Keratinocyte (primary cell): Measurements from ENCODE around the gene PRAC1. TPM values are rescaled to one million over a fixed set of nuclear protein-coding genes. Genes with fewer than 3 reads are reported as not detected.

ENCODE experiments used
- DNase-seq: peaks from one replicate; pipeline ENCODE4 v3.0.0-alpha.2; 2011; ENCODE audit warnings: low read depth, missing footprints, low spot score
- FAIRE-seq: peaks from 2 replicates; lab custom pipeline; 2011; peaks lifted over from hg19 to GRCh38; lab: Jason Lieb, UNC
- H2AFZ ChIP-seq: 2 replicates; pipeline ENCODE4 v1.6.0; 2012; ENCODE audit warnings: low read length, control low read depth, inconsistent platforms; ENCODE audit not compliant: control insufficient read depth
- H3K27ac ChIP-seq: 2 replicates; pipeline ENCODE4 v1.5.1; 2011; ENCODE audit warnings: low read length; ENCODE audit not compliant: control insufficient read depth, insufficient read depth
- H3K27me3 ChIP-seq: 3 replicates; pipeline ENCODE4 v1.6.0; 2011; ENCODE audit warnings: low read length; ENCODE audit not compliant: control insufficient read depth, insufficient read depth; ENCODE audit errors: extremely low read depth
- H3K36me3 ChIP-seq, 2 experiments: 2 replicates in 1 of 2; 3 replicates in 1 of 2; pipeline ENCODE4 v1.5.1; 2011; ENCODE audit warnings: low read length in 2 of 2, mild to moderate bottlenecking in 1 of 2; ENCODE audit not compliant: control insufficient read depth in 2 of 2, insufficient read depth in 2 of 2; ENCODE audit errors: extremely low read depth in 1 of 2
- H3K4me1 ChIP-seq: 3 replicates; pipeline ENCODE4 v1.5.1; 2011; ENCODE audit warnings: low read length; ENCODE audit not compliant: control insufficient read depth, insufficient read depth; ENCODE audit errors: extremely low read depth
- H3K4me2 ChIP-seq: 3 replicates; pipeline ENCODE4 v1.6.0; 2011; ENCODE audit warnings: low read depth, low read length; ENCODE audit not compliant: control insufficient read depth, insufficient read depth; ENCODE audit errors: extremely low read depth
- H3K4me3 ChIP-seq, 3 experiments: fragments of 200-600 bp in 1 of 3; sonication (generic) in 1 of 3; 2 replicates in 2 of 3; 3 replicates in 1 of 3; pipeline ENCODE4 v1.5.1; 2011 to 2016; ENCODE audit warnings: low read length in 3 of 3, mild to moderate bottlenecking in 3 of 3, control low read depth in 2 of 3, inconsistent platforms in 1 of 3, low read depth in 1 of 3, mixed read lengths in 1 of 3, mixed run types in 1 of 3, moderate library complexity in 1 of 3; ENCODE audit not compliant: control insufficient read depth in 2 of 3, insufficient read depth in 2 of 3; ENCODE audit errors: extremely low read depth in 1 of 3
- H3K79me2 ChIP-seq: 2 replicates; pipeline ENCODE4 v1.6.0; 2012; ENCODE audit warnings: low read length; ENCODE audit not compliant: control insufficient read depth, insufficient read depth
- H3K9ac ChIP-seq: 3 replicates; pipeline ENCODE4 v1.6.0; 2011; ENCODE audit warnings: low read length; ENCODE audit not compliant: control insufficient read depth, insufficient read depth; ENCODE audit errors: extremely low read depth
- H3K9me1 ChIP-seq: 3 replicates; pipeline ENCODE4 v1.6.0; 2011; ENCODE audit warnings: low read length; ENCODE audit not compliant: control insufficient read depth, insufficient read depth; ENCODE audit errors: extremely low read depth
- H3K9me3 ChIP-seq: 2 replicates; pipeline ENCODE4 v1.5.1; 2012; ENCODE audit warnings: low read depth, low read length; ENCODE audit not compliant: control insufficient read depth
- H4K20me1 ChIP-seq: 3 replicates; pipeline ENCODE4 v1.6.0; 2011; ENCODE audit warnings: low read length; ENCODE audit not compliant: control insufficient read depth, insufficient read depth; ENCODE audit errors: extremely low read depth
- EZH2 ChIP-seq: IDR thresholded peaks from one replicate; pipeline ENCODE4 v1.6.1; 2012; ENCODE audit warnings: inconsistent platforms, mild to moderate bottlenecking, low read length, moderate library complexity
- dilution Hi-C: fragments of 300-500 bp; cut with MboI; formaldehyde crosslinking; loops from one replicate; pipeline ENCODE4 v1.7.0; 2020; ENCODE audit warnings: low sequenced_read_pairs; ENCODE audit not compliant: extremely low pct_ligation_motif_present
- polyA plus RNA-seq, 5 experiments: library from polyadenylated mRNA; depleted of rRNA in 3 of 5; stranded (reverse) in 3 of 5; stranded (forward) in 1 of 5; unstranded in 1 of 5; fragments of >200 nt; gene quantifications; 1 replicate in 1 of 5; 2 replicates in 3 of 5; 3 replicates in 1 of 5; pipeline versions ENCODE4 v1.2.1 to v1.2.3, GENCODE V29; 2011 to 2012; ENCODE audit warnings: missing spikeins in 2 of 5, low read depth in 1 of 5, low replicate concordance in 1 of 5
- small RNA-seq, 3 experiments: library from RNA; depleted of rRNA; stranded (forward); fragments of <200 nt; gene quantifications; one replicate each; pipeline ENCODE3, GENCODE V24; 2012; ENCODE audit warnings: low read depth in 3 of 3, low replicate concordance in 1 of 3; ENCODE audit not compliant: insufficient read length in 3 of 3
- TF ChIP-seq, protein P1 (sequence below), 3 experiments: IDR thresholded peaks in 1 of 3; conservative IDR thresholded peaks in 1 of 3; optimal IDR thresholded peaks in 1 of 3; 2 replicates in 2 of 3; 3 replicates in 1 of 3; pipeline versions ENCODE3 to v1.5.1; 2011; ENCODE audit warnings: low read length in 3 of 3, mild to moderate bottlenecking in 3 of 3, moderate library complexity in 2 of 3, control low read depth in 1 of 3, inconsistent platforms in 1 of 3; ENCODE audit not compliant: insufficient read depth in 2 of 3; ENCODE audit errors: extremely low read depth in 1 of 3

The PRAC1 gene
- polyA plus RNA-seq, 1 donor (not counting 4 experiments of a cell fraction or from before 2014, with no cell fraction given): not detected

DNA sequence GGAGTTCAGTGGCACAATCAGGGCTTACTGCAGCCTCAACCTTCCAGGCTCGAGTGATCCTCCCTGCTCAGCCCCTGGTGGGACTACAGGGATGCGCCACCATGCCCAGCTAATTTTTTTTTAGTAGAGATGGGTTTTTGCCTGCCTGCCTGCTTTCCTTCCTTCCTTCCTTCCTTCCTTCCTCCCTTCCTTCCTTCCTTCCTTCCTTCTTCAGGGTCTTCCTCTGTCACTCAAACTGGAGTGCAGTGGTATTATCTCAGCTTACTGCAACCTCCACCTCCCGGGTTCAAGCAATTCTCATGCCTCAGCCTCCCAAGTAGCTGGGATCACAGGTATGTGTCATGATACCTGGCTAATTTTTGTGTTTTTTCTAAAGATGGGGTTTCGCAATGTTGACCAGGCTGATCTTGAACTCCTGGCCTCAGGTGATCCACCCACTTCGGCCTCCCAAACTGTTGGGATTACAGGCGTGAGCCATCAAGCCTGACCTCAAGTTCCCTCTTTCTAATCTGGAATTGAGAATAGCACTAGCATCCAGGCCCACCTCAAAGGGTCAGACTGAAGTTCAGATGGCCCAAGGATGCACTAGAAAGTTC is 45.3 kb downstream of the PRAC1 start:
- no peaks in the 10 kb centered on the region for H3K9me1 ChIP-seq
- no peaks in the 10 kb centered on the region for H3K9me3 ChIP-seq
- no peak overlapping the region for H3K9ac ChIP-seq
- TF ChIP-seq EZH2: no peak
- TF ChIP-seq, protein P1, sequence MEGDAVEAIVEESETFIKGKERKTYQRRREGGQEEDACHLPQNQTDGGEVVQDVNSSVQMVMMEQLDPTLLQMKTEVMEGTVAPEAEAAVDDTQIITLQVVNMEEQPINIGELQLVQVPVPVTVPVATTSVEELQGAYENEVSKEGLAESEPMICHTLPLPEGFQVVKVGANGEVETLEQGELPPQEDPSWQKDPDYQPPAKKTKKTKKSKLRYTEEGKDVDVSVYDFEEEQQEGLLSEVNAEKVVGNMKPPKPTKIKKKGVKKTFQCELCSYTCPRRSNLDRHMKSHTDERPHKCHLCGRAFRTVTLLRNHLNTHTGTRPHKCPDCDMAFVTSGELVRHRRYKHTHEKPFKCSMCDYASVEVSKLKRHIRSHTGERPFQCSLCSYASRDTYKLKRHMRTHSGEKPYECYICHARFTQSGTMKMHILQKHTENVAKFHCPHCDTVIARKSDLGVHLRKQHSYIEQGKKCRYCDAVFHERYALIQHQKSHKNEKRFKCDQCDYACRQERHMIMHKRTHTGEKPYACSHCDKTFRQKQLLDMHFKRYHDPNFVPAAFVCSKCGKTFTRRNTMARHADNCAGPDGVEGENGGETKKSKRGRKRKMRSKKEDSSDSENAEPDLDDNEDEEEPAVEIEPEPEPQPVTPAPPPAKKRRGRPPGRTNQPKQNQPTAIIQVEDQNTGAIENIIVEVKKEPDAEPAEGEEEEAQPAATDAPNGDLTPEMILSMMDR (optimal IDR thresholded peaks at IDR 0.05 in 1 of 3, IDR thresholded peaks at IDR 0.05 in 1 of 3, conservative IDR thresholded peaks at IDR 0.05 in 1 of 3; ENCODE audit: extremely low read depth in 1 of 3, insufficient read depth in 2 of 3, low read length in 3 of 3): no peak
- H2AFZ ChIP-seq: no peak overlapping the region
- no peak overlapping the region for H3K4me3 ChIP-seq
- peaks cover 16% of the 10 kb centered on the region for H3K27me3 ChIP-seq
- H3K79me2 ChIP-seq: no peaks in the 10 kb centered on the region
- H3K4me2 ChIP-seq: no peak overlapping the region
- peaks cover 8% of the 10 kb centered on the region for H3K4me1 ChIP-seq
- no peaks in the 10 kb centered on the region for H4K20me1 ChIP-seq
- dilution Hi-C loops: no loop called here
- no peak for FAIRE-seq
- H3K27ac ChIP-seq: no peak overlapping the region
- DNase-seq: no peak
- no peaks in the 10 kb centered on the region for H3K36me3 ChIP-seq

DNA sequence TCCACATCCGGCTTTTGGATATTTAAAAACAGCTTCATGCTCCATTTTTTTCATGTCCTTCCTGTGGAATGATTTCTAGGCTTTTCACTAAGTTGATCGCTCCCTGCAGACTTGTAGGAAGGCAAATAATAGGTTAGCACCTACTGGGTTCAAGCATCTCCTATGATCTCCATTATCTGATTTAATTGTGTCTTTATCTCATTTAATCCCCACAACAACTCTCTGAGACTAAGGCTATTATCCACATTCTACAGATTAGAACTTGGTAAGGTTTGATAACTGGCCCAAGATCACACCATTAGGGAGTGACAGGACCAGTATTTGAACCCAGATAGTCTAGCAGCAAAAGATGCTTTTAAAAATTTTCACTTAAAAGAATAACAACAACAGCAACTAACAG is 50.0 kb downstream of the PRAC1 start:
- no peaks in the 10 kb centered on the region for H3K9me1 ChIP-seq
- no peaks in the 10 kb centered on the region for H3K79me2 ChIP-seq
- H4K20me1 ChIP-seq: no peaks in the 10 kb centered on the region
- H3K27me3 ChIP-seq: peaks cover 7% of the 10 kb centered on the region
- dilution Hi-C loops: loop anchor here (25.0 kb wide), 1 partner anchor 90 kb away; no protein-coding TSS in a partner anchor
- no peak for DNase-seq
- peaks cover 7% of the 10 kb centered on the region for H3K4me1 ChIP-seq
- FAIRE-seq: no peak
- H3K9me3 ChIP-seq: no peaks in the 10 kb centered on the region
- H3K4me3 ChIP-seq: no peak overlapping the region
- peak overlapping the region; percentile 89 for H3K4me2 ChIP-seq
- no peaks in the 10 kb centered on the region for H3K36me3 ChIP-seq
- no peak overlapping the region for H3K9ac ChIP-seq
- TF ChIP-seq, protein P1 (optimal IDR thresholded peaks at IDR 0.05 in 1 of 3, IDR thresholded peaks at IDR 0.05 in 1 of 3, conservative IDR thresholded peaks at IDR 0.05 in 1 of 3; ENCODE audit: extremely low read depth in 1 of 3, insufficient read depth in 2 of 3, low read length in 3 of 3): no peak
- TF ChIP-seq EZH2: no peak
- H2AFZ ChIP-seq: no peak overlapping the region
- H3K27ac ChIP-seq: no peak overlapping the region

Small RNAs within 50 kb of the gene (small RNA-seq; reads per million reads assigned to genes)
- 0 reads per million in 3 experiments for gene AC091179.2
- 0 reads per million in 3 experiments for gene COX6B1P2
- 0 reads per million in 3 experiments for gene MIR3185
- gene RF02132: 0 reads per million in 3 experiments
- gene RF02133: 0 reads per million in 3 experiments
- gene RN7SL125P: 0 to 0.33 (median 0) reads per million in 3 experiments

Other genes starting within 250 kb of the PRAC1 start
- gene HOXB1, start 191.5 kb downstream of the PRAC1 start, polyA plus RNA-seq: not detected in 3 replicates
- 3.0 to 5.7 TPM (median 3.8 TPM) in 3 replicates for gene HOXB2, start 177.4 kb downstream of the PRAC1 start, polyA plus RNA-seq
- 0.46 to 0.89 TPM (median 0.59 TPM) in 3 replicates for gene HOXB4, start 144.2 kb downstream of the PRAC1 start, polyA plus RNA-seq
- 0.63 to 1.2 TPM (median 1.1 TPM) in 3 replicates for gene HOXB3, start 132.3 kb downstream of the PRAC1 start, polyA plus RNA-seq
- gene HOXB5, start 128.7 kb downstream of the PRAC1 start, polyA plus RNA-seq: 0.04 to 0.19 TPM in 2 of 3 replicates, not detected in the other
- gene HOXB6, start 117.5 kb downstream of the PRAC1 start, polyA plus RNA-seq: 0.62 to 0.77 TPM (median 0.68 TPM) in 3 replicates
- 0.68 to 1.2 TPM (median 1.0 TPM) in 3 replicates for gene HOXB7, start 111.5 kb downstream of the PRAC1 start, polyA plus RNA-seq
- gene HOXB8, start 107.2 kb downstream of the PRAC1 start, polyA plus RNA-seq: not detected in 3 replicates
- gene HOXB9, start 96.2 kb downstream of the PRAC1 start, polyA plus RNA-seq: 0.03 TPM in 1 of 3 replicates, not detected in the others
- gene PRAC2, start 667 bp upstream of the PRAC1 start, polyA plus RNA-seq: not detected in 3 replicates
- gene HOXB13, start 6.2 kb upstream of the PRAC1 start, polyA plus RNA-seq: not detected in 3 replicates
- not detected in 3 replicates for gene TTLL6, start 94.7 kb upstream of the PRAC1 start, polyA plus RNA-seq
- 58.8 to 79.7 TPM (median 76.0 TPM) in 3 replicates for gene CALCOCO2, start 108.5 kb upstream of the PRAC1 start, polyA plus RNA-seq
- 299 to 434 TPM (median 355 TPM) in 3 replicates for gene ATP5MC1, start 170.3 kb upstream of the PRAC1 start, polyA plus RNA-seq
- gene UBE2Z, start 185.9 kb upstream of the PRAC1 start, polyA plus RNA-seq: 132 to 163 TPM (median 140 TPM) in 3 replicates
- 72.4 to 94.9 TPM (median 90.5 TPM) in 3 replicates for gene SNF8, start 222.3 kb upstream of the PRAC1 start, polyA plus RNA-seq
- gene GIP, start 246.1 kb upstream of the PRAC1 start, polyA plus RNA-seq: not detected in 3 replicates